HG02678 (cell line): Measurements from ENCODE around the gene AAMP.

Experiments used
- ATAC-seq: cut with Tn5 transposase; IDR thresholded peaks from one replicate; pipeline ENCODE4 v1.9.1; 2021; ENCODE audit warnings: mild to moderate bottlenecking, moderate library complexity; ENCODE audit not compliant: unreplicated experiment

Gene AAMP

GRCh38 chr2:218261423-218262236 is 8.3 kb downstream of the AAMP start:
- no peak for ATAC-seq

- no peak for ATAC-seq
Measured at GRCh38 chr2:218260742-218261422, 9.1 kb downstream of the AAMP start, which contains the start of gene GPBAR1. Gene GPBAR1 (plus strand): TSS chr2:218261015. CDS start chr2:218262725, 1,710 bp downstream.

- ATAC-seq, result no peak
Measured at GRCh38 chr2:218260166-218260565, 9.8 kb downstream of the AAMP start.

- no peak for ATAC-seq
Measured at GRCh38 chr2:218259099-218259961, 10.6 kb downstream of the AAMP start.

- peak; percentile 70 for ATAC-seq
Measured at GRCh38 chr2:218257390-218257981, 12.5 kb downstream of the AAMP start.

- ATAC-seq, result no peak
Measured at GRCh38 chr2:218256612-218257350, 13.2 kb downstream of the AAMP start.

GRCh38 chr2:218255446-218255845 is 14.5 kb downstream of the AAMP start:
- no peak for ATAC-seq

- no peak for ATAC-seq
Measured at GRCh38 chr2:218253232-218253625, 16.7 kb downstream of the AAMP start.

GRCh38 chr2:218252509-218253231 is 17.3 kb downstream of the AAMP start:
- ATAC-seq, result no peak

- ATAC-seq, result no peak
Measured at GRCh38 chr2:218249691-218250090, 20.2 kb downstream of the AAMP start.

- no peak for ATAC-seq
Measured at GRCh38 chr2:218245214-218245613, 24.7 kb downstream of the AAMP start.

- no peak for ATAC-seq
Measured at GRCh38 chr2:218244665-218245064, 25.3 kb downstream of the AAMP start.

GRCh38 chr2:218244204-218244603 is 25.7 kb downstream of the AAMP start:
- ATAC-seq, result no peak

- ATAC-seq, result no peak
Measured at GRCh38 chr2:218238887-218239286, 31.1 kb downstream of the AAMP start.

GRCh38 chr2:218236829-218237228 is 33.1 kb downstream of the AAMP start:
- no peak for ATAC-seq

- ATAC-seq, result no peak
Measured at GRCh38 chr2:218235017-218235416, 34.9 kb downstream of the AAMP start.

GRCh38 chr2:218234521-218234920 is 35.4 kb downstream of the AAMP start:
- no peak for ATAC-seq

GRCh38 chr2:218233543-218233942 is 36.4 kb downstream of the AAMP start:
- ATAC-seq, result no peak

GRCh38 chr2:218230882-218231281 is 39.1 kb downstream of the AAMP start:
- peak; percentile 54 for ATAC-seq

GRCh38 chr2:218229851-218230250 is 40.1 kb downstream of the AAMP start:
- no peak for ATAC-seq
